ENCODE results near the gene DAB1.

DAB1 gene

GRCh38 chr1:57015071-57015470 lies 408.8 kb downstream of the DAB1 start:
- Histone ChIP-seq H3K27ac (replicated peaks; ENCODE audit: low read length) (no peak overlapping the region), H3K18ac (ENCODE audit: low read length) (peak overlapping the region; percentile 59), H3K4me3 (ENCODE audit: low read length in 2 of 2) (no peak overlapping the region), H2BK15ac (ENCODE audit: low read length) (no peak overlapping the region), H3K23ac (ENCODE audit: low read depth, low read length, poor library complexity) (peak overlapping the region; percentile 8), H2AK5ac (ENCODE audit: low read depth, low read length) (peak overlapping the region; percentile 40), H3K9me3 (replicated peaks in 1 of 2; ENCODE audit: control insufficient read depth in 2 of 2, insufficient read depth in 1 of 2, low read depth in 1 of 2, low read length in 2 of 2) (no peaks in the 10 kb centered on the region), H4K91ac (ENCODE audit: low read depth, low read length, poor library complexity) (no peak overlapping the region), H2BK5ac (ENCODE audit: low read length) (no peak overlapping the region), H3K4ac (ENCODE audit: low read length) (no peak overlapping the region), H2AFZ (ENCODE audit: low read length) (no peak overlapping the region), H3K9ac (ENCODE audit: low read depth, low read length, poor library complexity) (no peak overlapping the region), H3K27me3 (ENCODE audit: control insufficient read depth in 3 of 3, insufficient read depth in 3 of 3, low read depth in 1 of 3, low read length in 3 of 3) (no peaks in the 10 kb centered on the region), H2BK12ac (ENCODE audit: low read length) (no peak overlapping the region), H3K36me3 (replicated peaks in 1 of 2; ENCODE audit: control insufficient read depth in 2 of 2, insufficient read depth in 2 of 2, low read length in 2 of 2) (peaks cover 0 to under 1% of the 10 kb centered on the region in 2 donors), H3K4me1 (ENCODE audit: control insufficient read depth in 2 of 2, insufficient read depth in 1 of 2, low read depth in 1 of 2, low read length in 2 of 2) (peaks cover 10 to 12% of the 10 kb centered on the region in 2 donors), H4K8ac (ENCODE audit: low read depth, low read length) (no peak overlapping the region), H2BK120ac (ENCODE audit: low read depth, low read length) (no peak overlapping the region), H3K4me2 (ENCODE audit: insufficient read depth, low read length, poor library complexity, severe bottlenecking) (no peak overlapping the region), H3K14ac (ENCODE audit: low read length) (no peak overlapping the region), H3K79me1 (ENCODE audit: low read depth, low read length) (no peaks in the 10 kb centered on the region)
- no peak for DNase-seq (ENCODE audit: low spot score)
- no CpG with 5 or more reads among the region's 15 CpGs for WGBS, 2 donors (ENCODE audit: extremely low coverage in 2 of 2, insufficient read length in 2 of 2, insufficient replicate concordance in 1 of 2)

- H3K4me1 ChIP-seq (ENCODE audit: control insufficient read depth in 2 of 2, insufficient read depth in 1 of 2, low read depth in 1 of 2, low read length in 2 of 2): peaks cover 10 to 12% of the 10 kb centered on the region in 2 donors
- WGBS, 2 donors (ENCODE audit: extremely low coverage in 2 of 2, insufficient read length in 2 of 2, insufficient replicate concordance in 1 of 2): no CpG with 5 or more reads among the region's 2 CpGs
- H2BK5ac ChIP-seq (ENCODE audit: low read length): no peak overlapping the region
Measured at GRCh38 chr1:57013522-57013921, 410.3 kb downstream of the DAB1 start.

GRCh38 chr1:57012315-57012714 lies 411.5 kb downstream of the DAB1 start:
- Histone ChIP-seq H2AK5ac (ENCODE audit: low read depth, low read length) (no peak overlapping the region), H3K14ac (ENCODE audit: low read length) (no peak overlapping the region), H3K18ac (ENCODE audit: low read length) (no peak overlapping the region), H2BK12ac (ENCODE audit: low read length) (no peak overlapping the region), H3K9ac (ENCODE audit: low read depth, low read length, poor library complexity) (no peak overlapping the region), H3K23ac (ENCODE audit: low read depth, low read length, poor library complexity) (no peak overlapping the region), H2BK5ac (ENCODE audit: low read length) (no peak overlapping the region), H2AFZ (ENCODE audit: low read length) (no peak overlapping the region), H4K8ac (ENCODE audit: low read depth, low read length) (no peak overlapping the region), H3K27me3 (ENCODE audit: control insufficient read depth in 3 of 3, insufficient read depth in 3 of 3, low read depth in 1 of 3, low read length in 3 of 3) (no peaks in the 10 kb centered on the region), H3K4ac (ENCODE audit: low read length) (no peak overlapping the region), H4K91ac (ENCODE audit: low read depth, low read length, poor library complexity) (no peak overlapping the region), H2BK15ac (ENCODE audit: low read length) (no peak overlapping the region), H3K9me3 (replicated peaks in 1 of 2; ENCODE audit: control insufficient read depth in 2 of 2, insufficient read depth in 1 of 2, low read depth in 1 of 2, low read length in 2 of 2) (no peaks in the 10 kb centered on the region), H3K79me1 (ENCODE audit: low read depth, low read length) (no peaks in the 10 kb centered on the region), H3K27ac (replicated peaks; ENCODE audit: low read length) (no peak overlapping the region), H3K4me3 (ENCODE audit: low read length in 2 of 2) (no peak overlapping the region), H3K4me1 (ENCODE audit: control insufficient read depth in 2 of 2, insufficient read depth in 1 of 2, low read depth in 1 of 2, low read length in 2 of 2) (peaks cover 7 to 8% of the 10 kb centered on the region in 2 donors), H3K36me3 (replicated peaks in 1 of 2; ENCODE audit: control insufficient read depth in 2 of 2, insufficient read depth in 2 of 2, low read length in 2 of 2) (peaks cover 0 to 10% of the 10 kb centered on the region in 2 donors), H3K4me2 (ENCODE audit: insufficient read depth, low read length, poor library complexity, severe bottlenecking) (no peak overlapping the region), H2BK120ac (ENCODE audit: low read depth, low read length) (no peak overlapping the region)
- no peak for DNase-seq (ENCODE audit: low spot score)
- no CpG with 5 or more reads among the region's 1 CpG for WGBS, 2 donors (ENCODE audit: extremely low coverage in 2 of 2, insufficient read length in 2 of 2, insufficient replicate concordance in 1 of 2)

More at GRCh38 chr1:57013522-57013921, 410.3 kb downstream of the DAB1 start:
- Histone ChIP-seq H3K4me2 (ENCODE audit: insufficient read depth, low read length, poor library complexity, severe bottlenecking) (no peak overlapping the region), H3K27ac (replicated peaks; ENCODE audit: low read length) (no peak overlapping the region), H3K4me3 (ENCODE audit: low read length in 2 of 2) (no peak overlapping the region), H3K14ac (ENCODE audit: low read length) (no peak overlapping the region), H3K36me3 (replicated peaks in 1 of 2; ENCODE audit: control insufficient read depth in 2 of 2, insufficient read depth in 2 of 2, low read length in 2 of 2) (peaks cover 0 to 10% of the 10 kb centered on the region in 2 donors), H3K4ac (ENCODE audit: low read length) (no peak overlapping the region), H3K9me3 (replicated peaks in 1 of 2; ENCODE audit: control insufficient read depth in 2 of 2, insufficient read depth in 1 of 2, low read depth in 1 of 2, low read length in 2 of 2) (no peaks in the 10 kb centered on the region), H2BK120ac (ENCODE audit: low read depth, low read length) (no peak overlapping the region), H3K18ac (ENCODE audit: low read length) (no peak overlapping the region), H2BK12ac (ENCODE audit: low read length) (no peak overlapping the region), H2AFZ (ENCODE audit: low read length) (no peak overlapping the region), H3K79me1 (ENCODE audit: low read depth, low read length) (no peaks in the 10 kb centered on the region), H3K23ac (ENCODE audit: low read depth, low read length, poor library complexity) (no peak overlapping the region), H3K9ac (ENCODE audit: low read depth, low read length, poor library complexity) (no peak overlapping the region), H4K8ac (ENCODE audit: low read depth, low read length) (no peak overlapping the region), H4K91ac (ENCODE audit: low read depth, low read length, poor library complexity) (no peak overlapping the region), H2AK5ac (ENCODE audit: low read depth, low read length) (no peak overlapping the region), H3K27me3 (ENCODE audit: control insufficient read depth in 3 of 3, insufficient read depth in 3 of 3, low read depth in 1 of 3, low read length in 3 of 3) (no peaks in the 10 kb centered on the region), H2BK15ac (ENCODE audit: low read length) (no peak overlapping the region)
- no peak for DNase-seq (ENCODE audit: low spot score)

GRCh38 chr1:57010511-57010910 lies 413.3 kb downstream of the DAB1 start:
- Histone ChIP-seq H3K18ac (ENCODE audit: low read length) (no peak overlapping the region), H3K9ac (ENCODE audit: low read depth, low read length, poor library complexity) (no peak overlapping the region), H3K4me2 (ENCODE audit: insufficient read depth, low read length, poor library complexity, severe bottlenecking) (no peak overlapping the region), H2BK120ac (ENCODE audit: low read depth, low read length) (no peak overlapping the region), H3K27ac (replicated peaks; ENCODE audit: low read length) (no peak overlapping the region), H4K91ac (ENCODE audit: low read depth, low read length, poor library complexity) (no peak overlapping the region), H3K36me3 (replicated peaks in 1 of 2; ENCODE audit: control insufficient read depth in 2 of 2, insufficient read depth in 2 of 2, low read length in 2 of 2) (peaks cover 0 to 10% of the 10 kb centered on the region in 2 donors), H3K23ac (ENCODE audit: low read depth, low read length, poor library complexity) (no peak overlapping the region), H2AFZ (ENCODE audit: low read length) (no peak overlapping the region), H2BK12ac (ENCODE audit: low read length) (no peak overlapping the region), H3K14ac (ENCODE audit: low read length) (no peak overlapping the region), H3K79me1 (ENCODE audit: low read depth, low read length) (no peaks in the 10 kb centered on the region), H2AK5ac (ENCODE audit: low read depth, low read length) (no peak overlapping the region), H3K4ac (ENCODE audit: low read length) (no peak overlapping the region), H4K8ac (ENCODE audit: low read depth, low read length) (no peak overlapping the region), H3K9me3 (replicated peaks in 1 of 2; ENCODE audit: control insufficient read depth in 2 of 2, insufficient read depth in 1 of 2, low read depth in 1 of 2, low read length in 2 of 2) (no peaks in the 10 kb centered on the region), H3K4me1 (ENCODE audit: control insufficient read depth in 2 of 2, insufficient read depth in 1 of 2, low read depth in 1 of 2, low read length in 2 of 2) (no peaks in the 10 kb centered on the region), H2BK15ac (ENCODE audit: low read length) (no peak overlapping the region), H2BK5ac (ENCODE audit: low read length) (no peak overlapping the region), H3K27me3 (ENCODE audit: control insufficient read depth in 3 of 3, insufficient read depth in 3 of 3, low read depth in 1 of 3, low read length in 3 of 3) (no peaks in the 10 kb centered on the region), H3K4me3 (ENCODE audit: low read length in 2 of 2) (no peak overlapping the region)
- DNase-seq (ENCODE audit: low spot score): no peak
- WGBS, 2 donors (ENCODE audit: extremely low coverage in 2 of 2, insufficient read length in 2 of 2, insufficient replicate concordance in 1 of 2): no CpG with 5 or more reads among the region's 4 CpGs

Measured in neuronal stem cell (in vitro differentiated cells).